H1 (cell line): ENCODE data around the gene PLEK. TPM values are rescaled to one million over a fixed set of nuclear protein-coding genes. Genes with fewer than 3 reads are reported as not detected.

Experiments used
- RBBP5 ChIP-seq: IDR thresholded peaks from 2 replicates; pipeline ENCODE4 v1.7.1; 2012; ENCODE audit warnings: low read depth, mild to moderate bottlenecking, inconsistent platforms, low read length, moderate library complexity, borderline replicate concordance
- SAP30 ChIP-seq: fragments of 300-600 bp; sonication (generic); IDR thresholded peaks from 2 replicates; pipeline ENCODE4 v1.7.1; 2012; ENCODE audit warnings: low read length, moderate library complexity, mild to moderate bottlenecking, inconsistent platforms; ENCODE audit not compliant: insufficient read depth, insufficient replicate concordance
- SP4 ChIP-seq: IDR thresholded peaks from 2 replicates; pipeline ENCODE4 v1.6.1; 2012; ENCODE audit warnings: low read length, inconsistent platforms
- TAF7 ChIP-seq: optimal IDR thresholded peaks from 2 replicates; pipeline ENCODE3; 2011; ENCODE audit warnings: low read depth, mild to moderate bottlenecking, inconsistent platforms, low read length, moderate library complexity, borderline replicate concordance
- ZNF274 ChIP-seq: IDR thresholded peaks from 2 replicates; pipeline ENCODE4 v1.7.0; 2012; ENCODE audit warnings: low read length, borderline replicate concordance; ENCODE audit errors: extremely low read depth
- polyA plus RNA-seq, 7 experiments: library from polyadenylated mRNA; depleted of rRNA in 3 of 7; stranded (reverse) in 5 of 7; unstranded in 2 of 7; fragments of >200 nt in 5 of 7; fragments of 200-250 nt in 2 of 7; gene quantifications; 1 replicate in 5 of 7; 2 replicates in 1 of 7; 4 replicates in 1 of 7; pipeline versions ENCODE4 v1.2.1 to v1.2.3, GENCODE V29; 2011 to 2013; ENCODE audit warnings: missing spikeins in 2 of 7, mixed read lengths in 2 of 7
- total RNA-seq: library from RNA; stranded (reverse); fragmentation: NEBNext Ultra II Directional; extraction: Animal tissue kit (Norgen Biotek cat#: 25700); gene quantifications from 2 replicates; pipeline ENCODE4 v1.2.1, GENCODE V29; 2021

The PLEK gene
- total and polyA plus RNA-seq, 2 of the 8 experiments (the other 6 are each of a cell fraction or from before 2014, with no cell fraction given), result not detected

GRCh38 chr2:68356599-68357239 is 8.4 kb upstream of the PLEK start (continued):
- no peak for TF ChIP-seq RBBP5
- no peak for TF ChIP-seq TAF7
- no peak for TF ChIP-seq ZNF274
- TF ChIP-seq SP4, result no peak
- TF ChIP-seq SAP30, result no peak
